ENCODE data around the gene GOT1. TPM values are rescaled to one million over a fixed set of nuclear protein-coding genes. Genes with fewer than 3 reads are reported as not detected.

The GOT1 gene
- 58.9 TPM for polyA plus RNA-seq (2013, experiment 1 of 2; ENCODE audit: insufficient read length)
- 25.3 TPM for polyA plus RNA-seq (2013, experiment 2 of 2; ENCODE audit: insufficient read length)

- DNase-seq, result peak; percentile 99
Observed at GRCh38 chr10:99430451-99431189, at the start of gene GOT1. Gene GOT1, minus strand, starts transcription at chr10:99430624. Its CDS starts 59 bp downstream, at chr10:99430565.

GRCh38 chr10:99470327-99470726, 39.9 kb upstream of the GOT1 start:
- no peak for DNase-seq

GRCh38 chr10:99467236-99467999, 37.0 kb upstream of the GOT1 start:
- DNase-seq, result peak; percentile 20

GRCh38 chr10:99466632-99467223, 36.3 kb upstream of the GOT1 start:
- DNase-seq, result peak; percentile 22

GRCh38 chr10:99461230-99461629, 30.8 kb upstream of the GOT1 start:
- DNase-seq, result peak; percentile 45

GRCh38 chr10:99460070-99460469, 29.6 kb upstream of the GOT1 start:
- no peak for DNase-seq

- no peak for DNase-seq
Observed at GRCh38 chr10:99459217-99459616, 28.8 kb upstream of the GOT1 start.

- DNase-seq, result peak; percentile 32
Observed at GRCh38 chr10:99457813-99458212, 27.4 kb upstream of the GOT1 start.

- no peak for DNase-seq
Observed at GRCh38 chr10:99456931-99457288, 26.5 kb upstream of the GOT1 start.

- no peak for DNase-seq
Observed at GRCh38 chr10:99456207-99456930, 25.9 kb upstream of the GOT1 start.

GRCh38 chr10:99451981-99452380, 21.6 kb upstream of the GOT1 start:
- no peak for DNase-seq

GRCh38 chr10:99451499-99451788, 21.0 kb upstream of the GOT1 start:
- no peak for DNase-seq

GRCh38 chr10:99450624-99451498, 20.4 kb upstream of the GOT1 start:
- DNase-seq, result no peak

GRCh38 chr10:99450156-99450555, 19.7 kb upstream of the GOT1 start:
- DNase-seq, result peak; percentile 13

- no peak for DNase-seq
Observed at GRCh38 chr10:99449023-99449422, 18.6 kb upstream of the GOT1 start.

- no peak for DNase-seq
Observed at GRCh38 chr10:99444383-99445045, 14.1 kb upstream of the GOT1 start.

- no peak for DNase-seq
Observed at GRCh38 chr10:99443500-99443899, 13.1 kb upstream of the GOT1 start.

GRCh38 chr10:99442394-99442793, 12.0 kb upstream of the GOT1 start:
- no peak for DNase-seq

GRCh38 chr10:99438890-99439289, 8.5 kb upstream of the GOT1 start:
- DNase-seq, result no peak

GRCh38 chr10:99435986-99436638, 5.7 kb upstream of the GOT1 start:
- DNase-seq, result peak; percentile 42
